Measurements from ENCODE around the gene C21orf91.

GRCh38 chr21:17797967-17798366 is 21.2 kb downstream of the C21orf91 start:
- TF ChIP-seq CREB1 (CRISPR knock-in tag; IDR thresholded peaks at IDR 0.05): no peak
- TF ChIP-seq USF2 (CRISPR knock-in tag; IDR thresholded peaks at IDR 0.05): no peak
